Motor neuron (in vitro differentiated cells): ENCODE measurements around the gene XPNPEP3. TPM values are rescaled to one million over a fixed set of nuclear protein-coding genes. Genes with fewer than 3 reads are reported as not detected.

Experiments used
- ATAC-seq, 8 experiments: fragments of 200-7000 bp; cut with Tn5 transposase; replicated peaks in 6 of 8; 2 replicates each; pipeline ENCODE4 v1.8.0; 2021; ENCODE audit warnings: mild to moderate bottlenecking in 8 of 8, moderate library complexity in 8 of 8
- H3K27ac ChIP-seq, 2 donors: fragments of 250-450 bp; sonication (Bioruptor Pico); 2 replicates each; pipeline ENCODE4 v1.9.0; 2021; ENCODE audit warnings: antibody characterized with exemption in 2 of 2, mild to moderate bottlenecking in 2 of 2, moderate library complexity in 1 of 2
- H3K4me1 ChIP-seq, 2 donors: fragments of 250-450 bp; sonication (Bioruptor Pico); replicated peaks in 1 of 2; 2 replicates each; pipeline ENCODE4 v1.6.1; 2021; ENCODE audit warnings: antibody characterized with exemption in 2 of 2, mild to moderate bottlenecking in 2 of 2, moderate library complexity in 1 of 2
- H3K4me3 ChIP-seq, 5 donors: fragments of 250-450 bp; sonication (Bioruptor Pico); 2 replicates each; pipeline ENCODE4 v1.9.0; 2021; ENCODE audit warnings: antibody characterized with exemption in 5 of 5, mild to moderate bottlenecking in 5 of 5, moderate library complexity in 4 of 5
- WGBS, 10 experiments: fragments of 450-650 bp; shearing (Covaris generic); methylation state at CpG; one replicate each; pipeline ENCODE4 v1.0.0; 2022; 5-methylcytosine and 5-hydroxymethylcytosine counted together
- in situ Hi-C, 9 experiments: fragments of 400-800 bp; cut with MboI; loops; one replicate each; pipeline ENCODE4 v1.15.0; 2021; ENCODE audit warnings: low sequenced_read_pairs in 9 of 9, low pct_unique_long_range_greater_than_20kb in 2 of 9; ENCODE audit not compliant: unreplicated experiment in 9 of 9
- total RNA-seq, 8 experiments: library from RNA; unstranded; fragments of 300-600 nt; gene quantifications; 2 replicates each; pipeline versions ENCODE4 v1.2.3 to v1.2.4, GENCODE V29; 2022

The XPNPEP3 gene
- total RNA-seq, 8 experiments from 2014 or later: 10.8 to 28.1 (median 16.9) TPM

- H3K4me1 ChIP-seq: no peaks in the 10 kb centered on the region
- WGBS, 10 experiments: 48 to 100% (median 80%) methylated on average over 2 to 7 of the region's 8 CpGs; no CpG with 5 or more reads in 2 of the 10 experiments
- H3K27ac ChIP-seq: no peak overlapping the region
- no peak overlapping the region for H3K4me3 ChIP-seq
- in situ Hi-C loops: no loop called here
- no peak for ATAC-seq
Measured at GRCh38 chr22:40979871-40980270, 122.9 kb downstream of the XPNPEP3 start.

Other genes with a start within 250 kb of the XPNPEP3 start
- gene MRTFA, start 220.4 kb upstream of the XPNPEP3 start, total RNA-seq: 10 to 100 TPM; 13.1 to 33.2 (median 21.7) TPM
- 10 to 100 TPM in 1 of 8 experiments, 1 to 10 TPM in 7; 1.7 to 18.7 (median 3.5) TPM for gene MCHR1, start 177.7 kb upstream of the XPNPEP3 start, total RNA-seq
- 10 to 100 TPM; 11.6 to 25.9 (median 19.3) TPM for gene SLC25A17, start 37.8 kb upstream of the XPNPEP3 start, total RNA-seq
- 100 to 1,000 TPM; 195 to 321 (median 222) TPM for gene ST13, start 509 bp upstream of the XPNPEP3 start, total RNA-seq
- 1 to 10 TPM in 5 of 8 experiments, under 1 TPM in 3; 0.56 to 2.8 (median 1.3) TPM for gene DNAJB7, start 5.0 kb downstream of the XPNPEP3 start, total RNA-seq
- 100 to 1,000 TPM in 1 of 8 experiments, 10 to 100 TPM in 7; 48.7 to 109 (median 67.6) TPM for gene RBX1, start 94.2 kb downstream of the XPNPEP3 start, total RNA-seq
- gene EP300, start 235.4 kb downstream of the XPNPEP3 start, total RNA-seq: 10 to 100 TPM; 21.8 to 82.2 (median 32.4) TPM